C4-2B (cell line): ENCODE measurements around the gene CHTF18.

Experiments used
- H3K27ac ChIP-seq: fragments of 450-650 bp; 2 replicates; pipeline ENCODE4 v1.5.1; 2017
- CTCF ChIP-seq: fragments of 450-650 bp; conservative IDR thresholded peaks from 2 replicates; pipeline ENCODE4 v1.5.1; 2017; ENCODE audit warnings: mild to moderate bottlenecking
- ZFX ChIP-seq: fragments of 450-650 bp; IDR thresholded peaks from 2 replicates; pipeline ENCODE4 v1.6.1; 2017

Gene CHTF18

DNA sequence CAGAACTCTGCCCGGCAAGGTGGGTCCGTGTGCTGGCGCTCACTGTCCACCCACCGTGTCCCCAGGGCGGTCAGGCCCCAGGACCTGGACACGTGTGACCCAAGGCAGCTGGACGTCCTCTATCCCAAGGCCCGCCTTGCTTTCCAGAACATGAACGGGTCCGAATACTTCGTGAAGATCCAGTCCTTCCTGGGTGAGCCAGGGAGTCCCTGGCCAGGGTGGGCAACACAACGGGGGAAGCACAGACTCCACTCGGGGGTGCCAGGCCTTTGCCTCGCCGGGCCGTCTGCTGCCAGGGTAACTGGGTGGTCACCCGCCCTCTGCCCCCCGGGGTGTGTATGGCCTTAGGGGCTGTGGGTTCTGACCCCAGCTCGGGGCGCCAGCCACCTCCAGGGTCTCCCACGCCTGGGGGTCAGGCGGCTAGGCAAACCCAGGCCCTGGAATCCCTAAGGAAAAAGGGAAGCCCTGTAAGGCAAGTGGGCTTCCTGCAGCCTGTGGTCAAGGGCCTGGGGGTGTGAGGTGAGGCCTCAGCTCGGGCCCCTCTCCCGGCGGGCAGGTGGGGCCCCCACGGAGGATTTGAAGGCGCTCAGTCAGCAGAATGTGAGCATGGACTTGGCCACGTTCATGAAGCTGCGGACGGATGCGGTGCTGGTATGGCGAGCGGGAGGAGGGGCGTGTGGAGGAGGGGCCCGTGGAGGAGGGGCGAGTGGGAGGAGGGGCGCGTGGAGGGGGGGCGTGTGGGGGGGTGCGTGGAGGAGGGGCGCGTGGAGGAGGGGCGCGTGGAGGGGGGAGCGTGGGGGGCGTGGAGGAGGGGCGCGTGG lies 21.4 kb upstream of the CHTF18 start:
- no peak overlapping the region for H3K27ac ChIP-seq
- TF ChIP-seq ZFX (no peak), CTCF (no peak)

GRCh38 chr16:767743-768235 lies 20.6 kb upstream of the CHTF18 start:
- no peak for TF ChIP-seq ZFX
- no peak for TF ChIP-seq CTCF
- no peak overlapping the region for H3K27ac ChIP-seq

- TF ChIP-seq ZFX, result no peak
- TF ChIP-seq CTCF, result no peak
- H3K27ac ChIP-seq, result no peak overlapping the region
Measured at GRCh38 chr16:768428-768827, 20.0 kb upstream of the CHTF18 start.

DNA sequence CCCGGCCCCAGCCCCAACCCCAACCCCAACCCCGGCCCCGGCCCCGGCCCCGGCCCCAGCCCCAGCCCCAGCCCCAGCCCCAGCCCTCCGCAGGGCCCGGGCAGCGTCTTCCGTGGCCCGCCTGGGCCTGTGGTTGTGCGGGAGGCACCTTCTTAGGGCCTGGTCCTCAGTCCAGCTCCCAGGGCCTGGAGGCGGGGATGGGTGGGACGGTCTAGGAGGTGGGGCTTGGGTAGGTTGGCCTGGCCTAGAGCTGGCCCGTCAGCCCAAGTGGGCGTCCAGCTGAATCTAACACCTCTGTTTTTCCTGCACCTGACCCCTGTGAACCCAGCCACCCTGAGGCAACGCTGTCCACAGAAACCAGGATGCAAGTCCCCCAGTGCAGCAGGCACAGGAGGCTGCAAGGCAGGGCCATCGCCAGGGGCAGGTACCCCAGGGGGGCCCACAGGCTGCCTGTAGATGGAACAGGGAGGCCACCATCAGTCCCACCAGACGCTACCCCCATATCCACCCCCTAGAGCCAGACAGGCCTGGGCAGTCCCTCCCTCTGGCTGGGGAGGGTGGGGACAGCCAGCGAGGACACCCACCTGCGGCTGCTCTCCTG lies 19.1 kb upstream of the CHTF18 start:
- H3K27ac ChIP-seq, result no peak overlapping the region
- no peak for TF ChIP-seq ZFX
- TF ChIP-seq CTCF, result no peak

GRCh38 chr16:769934-770333 lies 18.5 kb upstream of the CHTF18 start:
- H3K27ac ChIP-seq, result no peak overlapping the region
- TF ChIP-seq ZFX, result no peak

DNA sequence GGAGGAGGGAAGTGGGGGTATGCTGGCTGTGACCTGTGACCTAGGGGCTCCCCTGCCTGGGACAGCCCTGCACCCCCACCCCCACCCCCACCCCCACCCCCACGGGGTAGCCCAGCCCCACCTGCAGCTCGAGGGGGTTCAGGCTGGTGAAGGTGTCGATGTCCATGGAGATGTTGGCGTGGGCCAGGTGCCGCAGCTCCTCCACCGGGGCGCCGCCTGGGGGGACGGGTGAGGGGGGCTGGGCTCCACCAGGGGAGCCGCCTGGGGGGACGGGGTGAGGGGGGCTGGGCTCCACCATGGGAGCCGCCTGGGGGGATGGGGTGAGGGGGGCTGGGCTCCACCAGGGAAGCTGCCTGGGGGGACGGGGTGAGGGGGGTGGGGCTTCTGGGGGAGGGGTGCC lies 18.0 kb upstream of the CHTF18 start:
- TF ChIP-seq ZFX (no peak), CTCF (no peak)
- no peak overlapping the region for H3K27ac ChIP-seq

DNA sequence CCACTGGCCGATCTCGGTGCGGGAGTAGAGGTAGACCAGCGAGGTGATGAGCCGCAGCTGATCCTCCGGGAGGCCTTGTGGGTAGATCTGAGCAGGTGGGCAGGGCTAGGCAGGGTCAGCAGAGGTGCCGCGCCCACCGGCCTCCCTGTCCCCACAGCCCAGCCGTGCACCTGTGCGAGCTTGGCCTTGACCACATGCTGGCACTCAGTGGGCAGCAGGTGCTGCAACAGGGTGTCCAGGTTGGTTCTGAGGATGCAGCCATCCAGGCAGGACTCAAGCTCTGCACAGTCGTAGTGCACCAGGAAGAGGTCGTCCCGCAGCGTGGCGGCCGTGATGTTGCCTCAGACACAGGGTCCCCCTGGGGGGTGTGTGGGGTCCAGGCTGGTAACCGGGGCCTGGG lies 15.5 kb upstream of the CHTF18 start:
- H3K27ac ChIP-seq, result no peak overlapping the region
- no peak for TF ChIP-seq ZFX
- no peak for TF ChIP-seq CTCF
